ENCODE data around the gene PUS7L. TPM values are rescaled to one million over a fixed set of nuclear protein-coding genes. Genes with fewer than 3 reads are reported as not detected.

The PUS7L gene
- total and polyA plus RNA-seq, 4 experiments from 2014 or later = 25.4 to 26.8 (median 25.5) TPM

- ChIA-PET POLR2A (ENCODE audit: partially characterized antibody) (no interaction called here), CTCF (ENCODE audit: partially characterized antibody) (interaction anchor here (0.6 to 0.8 kb wide), 2 partner anchors 23 to 208 kb away, joined by 3 to 4 read pairs; no protein-coding TSS in a partner anchor)
- Histone ChIP-seq H3K4me1 (ENCODE audit: insufficient read depth, low read length) (no peaks in the 10 kb centered on the region), H3K4me3 (ENCODE audit: low read length in 2 of 2) (no peak overlapping the region), H3K27me3 (ENCODE audit: insufficient read depth, low read length) (no peaks in the 10 kb centered on the region), H3K27ac (ENCODE audit: low read depth, low read length) (no peak overlapping the region), H3K9me3 (ENCODE audit: control insufficient read depth in 1 of 2, low read length in 2 of 2) (no peaks in the 10 kb centered on the region), H3K36me3 (ENCODE audit: insufficient read depth, low read length) (no peaks in the 10 kb centered on the region)
- peak in 2 of 5 donors; percentile 0 to 12 for DNase-seq
- Mint-ChIP-seq H3K36me3 (no peaks in the 10 kb centered on the region), H3K9me3 (peaks cover 0 to 6% (median 1%) of the 10 kb centered on the region in 8 donors), H3K27me3 (peaks cover 14 to 19% of the 10 kb centered on the region in 2 donors), H3K4me3 (no peak overlapping the region), H3K27ac (no peak overlapping the region), H3K4me1 (peaks cover 0 to 1% (median 0%) of the 10 kb centered on the region in 4 donors)
- intact Hi-C loops (cut with micrococcal nuclease) = no loop called here
These were observed 82.3 kb downstream of the PUS7L start for GRCh38 chr12:43676183-43676813.

- Mint-ChIP-seq H3K36me3 (no peaks in the 10 kb centered on the region), H3K27me3 (peaks cover 12 to 19% of the 10 kb centered on the region in 2 donors), H3K27ac (no peak overlapping the region), H3K4me1 (peaks cover 0 to 1% (median 0%) of the 10 kb centered on the region in 4 donors), H3K9me3 (peaks cover 0 to 6% (median 1%) of the 10 kb centered on the region in 8 donors), H3K4me3 (no peak overlapping the region)
- intact Hi-C loops (cut with micrococcal nuclease) = no loop called here
- Histone ChIP-seq H3K27ac (ENCODE audit: low read depth, low read length) (no peak overlapping the region), H3K9me3 (ENCODE audit: control insufficient read depth in 1 of 2, low read length in 2 of 2) (no peaks in the 10 kb centered on the region), H3K4me3 (ENCODE audit: low read length in 2 of 2) (no peak overlapping the region), H3K36me3 (ENCODE audit: insufficient read depth, low read length) (no peaks in the 10 kb centered on the region), H3K4me1 (ENCODE audit: insufficient read depth, low read length) (no peaks in the 10 kb centered on the region), H3K27me3 (ENCODE audit: insufficient read depth, low read length) (no peaks in the 10 kb centered on the region)
- ChIA-PET POLR2A (ENCODE audit: partially characterized antibody) (no interaction called here), CTCF (ENCODE audit: partially characterized antibody) (interaction anchor here (0.6 to 0.8 kb wide), 2 partner anchors 22 to 209 kb away, joined by 3 to 4 read pairs; no protein-coding TSS in a partner anchor)
- no peak for DNase-seq
These were observed 83.3 kb downstream of the PUS7L start for GRCh38 chr12:43675048-43675904.

- ChIA-PET CTCF (ENCODE audit: partially characterized antibody) (no interaction called here), POLR2A (ENCODE audit: partially characterized antibody) (no interaction called here)
- Histone ChIP-seq H3K4me3 (ENCODE audit: low read length in 2 of 2) (no peak overlapping the region), H3K36me3 (ENCODE audit: insufficient read depth, low read length) (no peaks in the 10 kb centered on the region), H3K4me1 (ENCODE audit: insufficient read depth, low read length) (no peaks in the 10 kb centered on the region), H3K27ac (ENCODE audit: low read depth, low read length) (no peak overlapping the region), H3K9me3 (ENCODE audit: control insufficient read depth in 1 of 2, low read length in 2 of 2) (no peaks in the 10 kb centered on the region), H3K27me3 (ENCODE audit: insufficient read depth, low read length) (no peaks in the 10 kb centered on the region)
- H3K9me3 Mint-ChIP-seq = no peaks in the 10 kb centered on the region
- DNase-seq = no peak
- H3K4me1 Mint-ChIP-seq = no peaks in the 10 kb centered on the region
- no peaks in the 10 kb centered on the region for H3K36me3 Mint-ChIP-seq
- intact Hi-C loops (cut with micrococcal nuclease) = no loop called here
- H3K27ac Mint-ChIP-seq = no peak overlapping the region
- H3K27me3 Mint-ChIP-seq = peaks cover 8 to 9% of the 10 kb centered on the region in 2 donors
- H3K4me3 Mint-ChIP-seq = no peak overlapping the region
These were observed 89.2 kb downstream of the PUS7L start for GRCh38 chr12:43669373-43669772.

Other genes starting within 250 kb of the PUS7L start
- not detected for gene ADAMTS20, start 206.6 kb downstream of the PUS7L start, total RNA-seq
- not detected for gene ADAMTS20, start 206.6 kb downstream of the PUS7L start, polyA plus RNA-seq
- 10 to 100 TPM; 64.0 to 73.1 TPM for gene IRAK4, start 161 bp upstream of the PUS7L start, total RNA-seq
- gene IRAK4, start 161 bp upstream of the PUS7L start, polyA plus RNA-seq = 10 to 100 TPM; 31.3 to 35.9 TPM
- gene TWF1, start 47.5 kb upstream of the PUS7L start, total RNA-seq = 10 to 100 TPM; 31.0 to 32.4 TPM
- gene TWF1, start 47.5 kb upstream of the PUS7L start, polyA plus RNA-seq = 10 to 100 TPM; 13.1 to 15.0 TPM
- 1 to 10 TPM; 3.7 to 4.7 TPM for gene TMEM117, start 77.3 kb upstream of the PUS7L start, total RNA-seq
- gene TMEM117, start 77.3 kb upstream of the PUS7L start, polyA plus RNA-seq = 1 to 10 TPM; 3.0 to 3.8 TPM

Data from CD4-positive, alpha-beta memory T cell (primary cell).